Measurements from ENCODE around the gene HCRTR1.
"Not testable (repeated sequence)": the region's sequence is repeated elsewhere in the genome, so short reads cannot be mapped to it uniquely, and the experiment has no call there.

Gene HCRTR1

GRCh38 chr1:31581821-31582810 is 35.4 kb upstream of the HCRTR1 start:
- ATAC-seq: no peak

GRCh38 chr1:31583082-31583994 is 34.2 kb upstream of the HCRTR1 start:
- no peak for ATAC-seq

GRCh38 chr1:31583995-31584868 is 33.3 kb upstream of the HCRTR1 start:
- no peak for ATAC-seq

- ATAC-seq: no peak
These were observed 32.4 kb upstream of the HCRTR1 start for GRCh38 chr1:31584869-31585735.

GRCh38 chr1:31585736-31586365 is 31.6 kb upstream of the HCRTR1 start:
- ATAC-seq: no peak

- no peak for ATAC-seq
These were observed 30.8 kb upstream of the HCRTR1 start for GRCh38 chr1:31586376-31587327.

- not testable (repeated sequence) for ATAC-seq
These were observed 30.2 kb upstream of the HCRTR1 start for GRCh38 chr1:31587328-31587699.

GRCh38 chr1:31587720-31588423 is 29.6 kb upstream of the HCRTR1 start:
- peak; percentile 35 to 69 for ATAC-seq

GRCh38 chr1:31588751-31589515 is 28.6 kb upstream of the HCRTR1 start:
- no peak for ATAC-seq

- ATAC-seq: no peak
These were observed 25.9 kb upstream of the HCRTR1 start for GRCh38 chr1:31591425-31592093.

GRCh38 chr1:31592132-31592531 is 25.4 kb upstream of the HCRTR1 start:
- no peak for ATAC-seq

GRCh38 chr1:31593136-31593665 is 24.3 kb upstream of the HCRTR1 start:
- no peak for ATAC-seq

- ATAC-seq: peak; percentile 86 to 87
These were observed 23.5 kb upstream of the HCRTR1 start for GRCh38 chr1:31593770-31594632.

- ATAC-seq: no peak
These were observed 21.4 kb upstream of the HCRTR1 start for GRCh38 chr1:31595836-31596736.

GRCh38 chr1:31596737-31597097 is 20.8 kb upstream of the HCRTR1 start:
- no peak for ATAC-seq
